ENCODE results near the gene WWOX. TPM values are rescaled to one million over a fixed set of nuclear protein-coding genes. Genes with fewer than 3 reads are reported as not detected.

The WWOX gene
- total RNA-seq, 6 experiments from 2014 or later = 13.0 to 24.3 (median 16.5) TPM

DNA sequence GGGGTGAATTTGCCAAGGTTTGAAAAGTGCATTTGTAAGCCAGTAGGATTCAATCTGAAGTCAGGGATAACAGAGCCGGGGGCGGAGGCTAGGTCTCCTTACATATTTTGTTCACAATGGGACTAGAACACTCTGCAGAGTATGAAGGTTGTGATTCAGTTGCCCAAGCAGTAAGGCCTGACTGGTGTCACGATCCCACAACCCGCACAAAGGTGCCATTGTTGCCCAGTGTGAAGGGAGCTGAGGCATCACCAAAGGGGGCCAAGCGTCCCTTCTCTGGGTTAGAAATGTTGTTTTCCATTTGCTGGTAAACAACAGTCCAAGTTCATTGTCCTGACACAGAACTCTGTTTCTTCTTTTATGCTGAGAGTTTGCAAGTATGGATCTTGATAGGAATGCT is 1029.3 kb downstream of the WWOX start:
- no peak overlapping the region for H3K27ac ChIP-seq
- H3K36me3 ChIP-seq = no peaks in the 10 kb centered on the region
- H3K4me1 ChIP-seq = no peaks in the 10 kb centered on the region
- intact Hi-C loops (cut with DNase I) = no loop called here
- no peaks in the 10 kb centered on the region for H3K9me3 ChIP-seq
- no peaks in the 10 kb centered on the region for H3K27me3 ChIP-seq
- WGBS (ENCODE audit: insufficient coverage, low coverage, low lambda C conversion rate, missing lambda C conversion rate) = no CpG with 5 or more reads among the region's 5 CpGs
- no peak for ATAC-seq
- DNase-seq = no peak
- TF ChIP-seq, protein P1, sequence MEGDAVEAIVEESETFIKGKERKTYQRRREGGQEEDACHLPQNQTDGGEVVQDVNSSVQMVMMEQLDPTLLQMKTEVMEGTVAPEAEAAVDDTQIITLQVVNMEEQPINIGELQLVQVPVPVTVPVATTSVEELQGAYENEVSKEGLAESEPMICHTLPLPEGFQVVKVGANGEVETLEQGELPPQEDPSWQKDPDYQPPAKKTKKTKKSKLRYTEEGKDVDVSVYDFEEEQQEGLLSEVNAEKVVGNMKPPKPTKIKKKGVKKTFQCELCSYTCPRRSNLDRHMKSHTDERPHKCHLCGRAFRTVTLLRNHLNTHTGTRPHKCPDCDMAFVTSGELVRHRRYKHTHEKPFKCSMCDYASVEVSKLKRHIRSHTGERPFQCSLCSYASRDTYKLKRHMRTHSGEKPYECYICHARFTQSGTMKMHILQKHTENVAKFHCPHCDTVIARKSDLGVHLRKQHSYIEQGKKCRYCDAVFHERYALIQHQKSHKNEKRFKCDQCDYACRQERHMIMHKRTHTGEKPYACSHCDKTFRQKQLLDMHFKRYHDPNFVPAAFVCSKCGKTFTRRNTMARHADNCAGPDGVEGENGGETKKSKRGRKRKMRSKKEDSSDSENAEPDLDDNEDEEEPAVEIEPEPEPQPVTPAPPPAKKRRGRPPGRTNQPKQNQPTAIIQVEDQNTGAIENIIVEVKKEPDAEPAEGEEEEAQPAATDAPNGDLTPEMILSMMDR (IDR thresholded peaks at IDR 0.05) = no peak
- TF ChIP-seq POLR2A (IDR thresholded peaks at IDR 0.05) = no peak
- H3K4me3 ChIP-seq = no peak overlapping the region

DNA sequence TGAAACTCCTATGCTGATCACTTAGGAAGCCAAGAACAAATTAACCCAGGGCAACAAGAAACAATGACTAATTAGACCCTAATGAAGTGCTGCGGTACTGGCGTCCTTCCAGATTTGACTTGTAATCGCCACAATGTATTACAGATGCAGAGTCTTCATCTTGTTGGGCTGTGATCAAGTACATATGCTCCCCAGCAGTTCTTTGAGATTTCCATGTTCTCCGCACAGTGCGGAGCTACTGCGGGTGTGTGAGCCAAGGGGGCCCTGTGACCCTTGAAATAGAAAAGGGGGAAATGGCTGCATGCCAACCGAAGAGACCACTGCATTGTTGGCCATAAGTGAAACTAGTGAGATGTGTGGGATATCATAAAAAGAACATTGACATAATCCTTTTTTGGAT is 1031.2 kb downstream of the WWOX start:
- H3K4me1 ChIP-seq = no peaks in the 10 kb centered on the region
- 87% methylated on average over 6 of the region's 7 CpGs for WGBS (ENCODE audit: insufficient coverage, low coverage, low lambda C conversion rate, missing lambda C conversion rate)
- TF ChIP-seq, protein P1 (IDR thresholded peaks at IDR 0.05) = no peak
- TF ChIP-seq POLR2A (IDR thresholded peaks at IDR 0.05) = no peak
- DNase-seq (no peak), ATAC-seq (no peak)
- no peaks in the 10 kb centered on the region for H3K36me3 ChIP-seq
- H3K9me3 ChIP-seq = no peaks in the 10 kb centered on the region
- no peaks in the 10 kb centered on the region for H3K27me3 ChIP-seq
- intact Hi-C loops (cut with DNase I) = no loop called here
- no peak overlapping the region for H3K27ac ChIP-seq
- H3K4me3 ChIP-seq = no peak overlapping the region

DNA sequence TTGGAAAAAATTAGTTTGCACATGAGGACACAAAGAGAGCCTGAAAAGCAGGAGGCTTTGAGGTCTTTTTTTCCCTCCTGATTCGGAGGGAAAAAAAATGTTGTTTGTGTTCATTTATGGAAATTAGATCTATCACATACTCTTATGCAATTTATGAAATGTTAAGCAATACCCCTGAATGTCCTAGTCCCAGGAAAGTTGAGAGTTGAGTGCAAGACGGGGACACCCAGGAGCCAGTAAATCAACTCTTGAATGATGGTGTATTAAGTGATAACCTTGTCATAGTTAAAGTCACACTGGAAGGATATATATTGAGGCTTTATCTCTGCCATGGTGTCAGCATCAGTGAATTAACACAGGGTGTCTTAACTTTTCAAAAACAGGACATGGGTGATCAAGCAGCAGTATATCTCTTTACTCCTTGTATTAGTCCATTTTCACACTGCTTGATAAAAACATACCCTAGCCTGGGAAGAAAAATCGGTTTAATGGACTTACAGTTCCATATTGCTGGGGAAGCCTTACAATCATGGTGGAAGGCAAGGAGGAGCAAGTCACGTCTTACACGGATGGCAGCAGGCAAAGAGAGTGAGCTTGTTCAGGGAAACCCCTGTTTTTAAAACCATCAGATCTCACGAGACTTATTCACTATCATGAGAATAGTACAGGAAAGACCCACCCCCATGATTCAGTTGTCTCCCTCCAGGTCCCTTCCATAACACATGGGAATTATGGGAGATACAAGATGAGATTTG is 1032.0 kb downstream of the WWOX start:
- no peaks in the 10 kb centered on the region for H3K27me3 ChIP-seq
- no peaks in the 10 kb centered on the region for H3K9me3 ChIP-seq
- H3K4me3 ChIP-seq = no peak overlapping the region
- ATAC-seq = no peak
- WGBS (ENCODE audit: insufficient coverage, low coverage, low lambda C conversion rate, missing lambda C conversion rate) = 81% methylated on average over 6 of the region's 6 CpGs
- no peak for TF ChIP-seq POLR2A (IDR thresholded peaks at IDR 0.05)
- TF ChIP-seq, protein P1 (IDR thresholded peaks at IDR 0.05) = no peak
- intact Hi-C loops (cut with DNase I) = no loop called here
- H3K4me1 ChIP-seq = no peaks in the 10 kb centered on the region
- DNase-seq = no peak
- no peak overlapping the region for H3K27ac ChIP-seq
- H3K36me3 ChIP-seq = no peaks in the 10 kb centered on the region

DNA sequence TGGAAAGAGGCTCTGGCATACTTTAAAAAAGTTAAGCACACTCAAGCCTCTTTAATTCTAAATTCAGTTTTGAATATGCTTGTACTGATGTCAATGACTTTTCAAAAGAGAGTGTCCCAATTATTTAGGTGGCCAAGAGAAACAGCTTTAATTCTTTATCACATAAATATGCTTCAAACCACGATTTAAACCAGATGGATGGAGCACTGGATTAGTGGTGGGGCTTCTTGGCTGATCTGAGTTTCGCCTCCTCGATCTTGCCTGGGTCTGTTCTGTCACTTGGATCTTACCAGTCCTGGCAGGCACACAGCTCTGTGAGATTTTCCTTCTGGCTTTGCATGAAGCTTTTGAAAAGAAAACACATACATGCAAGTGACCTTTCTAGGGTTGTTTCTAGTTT is 1033.2 kb downstream of the WWOX start:
- H3K27me3 ChIP-seq = no peaks in the 10 kb centered on the region
- H3K9me3 ChIP-seq = no peaks in the 10 kb centered on the region
- ATAC-seq = no peak
- TF ChIP-seq, protein P1 (IDR thresholded peaks at IDR 0.05) = no peak
- no peak for TF ChIP-seq POLR2A (IDR thresholded peaks at IDR 0.05)
- H3K4me1 ChIP-seq = no peaks in the 10 kb centered on the region
- no peak overlapping the region for H3K27ac ChIP-seq
- no peaks in the 10 kb centered on the region for H3K36me3 ChIP-seq
- intact Hi-C loops (cut with DNase I) = no loop called here
- no peak overlapping the region for H3K4me3 ChIP-seq
- 79% methylated on average over 3 of the region's 3 CpGs for WGBS (ENCODE audit: insufficient coverage, low coverage, low lambda C conversion rate, missing lambda C conversion rate)
- DNase-seq = no peak

Data from right lobe of liver (tissue), 6 donors.